ENCODE data around the gene MRPS12.

- no peak for TF ChIP-seq POLR2A (IDR thresholded peaks at IDR 0.05)
- TF ChIP-seq POLR2AphosphoS5 (IDR thresholded peaks at IDR 0.05), result no peak
Measured at GRCh38 chr19:38928391-38929001, 2.2 kb upstream of the MRPS12 start.

Measured in upper lobe of left lung (tissue), 4 donors.